Body of pancreas (tissue), 4 donors: ENCODE measurements around the gene RNU6-9.

Experiments
- CTCF ChIP-seq, 7 experiments: fragments of 450-650 bp in 4 of 7; fragments of 200-600 bp in 3 of 7; sonication (generic) in 3 of 7; IDR thresholded peaks; one replicate each; pipeline ENCODE4 v1.5.1; 2016 to 2019; ENCODE audit warnings: antibody characterized with exemption in 7 of 7
- POLR2A ChIP-seq, 3 donors: fragments of 450-650 bp; IDR thresholded peaks; one replicate each; pipeline ENCODE4 v1.6.1; 2016; ENCODE audit warnings: antibody characterized with exemption in 3 of 3, mild to moderate bottlenecking in 2 of 3

GRCh38 chr19:855142-855541 is 38.1 kb upstream of the RNU6-9 start:
- TF ChIP-seq CTCF (IDR thresholded peaks at IDR 0.05) (no peak), POLR2A (IDR thresholded peaks at IDR 0.05) (no peak)
